Kidney (tissue), 14 donors: ENCODE results near the gene TOP3A. TPM values are rescaled to one million over a fixed set of nuclear protein-coding genes. Genes with fewer than 3 reads are reported as not detected.

Experiments
- DNase-seq, 5 donors: peaks; one replicate each; pipeline ENCODE4 v3.0.0-alpha.2; 2013 to 2020
- FAIRE-seq: peaks from 2 replicates; lab custom pipeline; 2012; peaks lifted over from hg19 to GRCh38; lab: Jason Lieb, UNC
- H3K27ac ChIP-seq, 2 donors: one replicate each; pipeline ENCODE4 v1.7.0; 2013; ENCODE audit warnings: low read depth in 2 of 2, low read length in 2 of 2, inconsistent platforms in 1 of 2
- H3K27me3 ChIP-seq: one replicate; pipeline ENCODE4 v1.7.1; 2013; ENCODE audit warnings: low read length, inconsistent platforms; ENCODE audit not compliant: control insufficient read depth, insufficient read depth
- H3K36me3 ChIP-seq, 3 donors: one replicate each; pipeline versions ENCODE4 v1.7.0 to v1.7.1; 2013; ENCODE audit warnings: low read length in 3 of 3, control low read depth in 1 of 3, inconsistent platforms in 1 of 3; ENCODE audit not compliant: insufficient read depth in 3 of 3, control insufficient read depth in 2 of 3
- H3K4me1 ChIP-seq, 3 donors: one replicate each; pipeline versions ENCODE4 v1.7.0 to v1.7.1; 2013; ENCODE audit warnings: low read length in 3 of 3, inconsistent platforms in 1 of 3, low read depth in 1 of 3; ENCODE audit not compliant: control insufficient read depth in 2 of 3, insufficient read depth in 2 of 3
- H3K4me3 ChIP-seq, 3 donors: one replicate each; pipeline versions ENCODE4 v1.7.0 to v1.8.1; 2013; ENCODE audit warnings: low read length in 3 of 3, control low read depth in 1 of 3, inconsistent platforms in 1 of 3
- H3K9ac ChIP-seq, 3 donors: one replicate each; pipeline versions ENCODE4 v1.7.0 to v1.7.1; 2013; ENCODE audit warnings: low read length in 3 of 3, control low read depth in 1 of 3, inconsistent platforms in 1 of 3
- H3K9me3 ChIP-seq, 3 donors: one replicate each; pipeline versions ENCODE4 v1.7.0 to v1.7.1; 2013; ENCODE audit warnings: low read length in 3 of 3, control low read depth in 1 of 3, inconsistent platforms in 1 of 3; ENCODE audit not compliant: control insufficient read depth in 2 of 3, insufficient read depth in 1 of 3
- intact Hi-C: fragments of 100-400 bp; cut with DNase I; formaldehyde crosslinking; loops from one replicate; pipeline ENCODE4 v1.11.1; 2022
- polyA plus RNA-seq: library from polyadenylated mRNA; stranded (reverse); fragments of 350-450 nt; fragmentation: Illumina TruSeq; extraction: RNeasy Lipid Tissue Mini Kit (QIAGEN cat#74804); gene quantifications from one replicate; pipeline ENCODE4 v1.2.3, GENCODE V29; 2014; ENCODE audit warnings: low read depth, low replicate concordance; ENCODE audit not compliant: insufficient read depth
- total RNA-seq: library from RNA; stranded (reverse); fragmentation: NEBNext Ultra II Directional; extraction: Animal tissue kit (Norgen Biotek cat#: 25700); gene quantifications from one replicate; pipeline ENCODE4 v1.2.1, GENCODE V29; 2021
- TF ChIP-seq, protein P1 (sequence below): IDR thresholded peaks from 3 replicates; pipeline ENCODE4 v1.5.1; 2012; ENCODE audit warnings: mild to moderate bottlenecking, moderate library complexity, borderline replicate concordance; ENCODE audit not compliant: insufficient read depth; ENCODE audit errors: extremely low read depth
- donor health status: control.
- donor health status: control.
- donor health status: control.
- donor health status: control.
- donor health status: control.
- donor health status: DM: yes; HTN: yes; CAD: no.
- donor health status: Normal renal cell carcinoma (clear cell type).

The TOP3A gene
- total and polyA plus RNA-seq, 2 donors from 2014 or later, result 7.9 to 30.3 TPM

DNA sequence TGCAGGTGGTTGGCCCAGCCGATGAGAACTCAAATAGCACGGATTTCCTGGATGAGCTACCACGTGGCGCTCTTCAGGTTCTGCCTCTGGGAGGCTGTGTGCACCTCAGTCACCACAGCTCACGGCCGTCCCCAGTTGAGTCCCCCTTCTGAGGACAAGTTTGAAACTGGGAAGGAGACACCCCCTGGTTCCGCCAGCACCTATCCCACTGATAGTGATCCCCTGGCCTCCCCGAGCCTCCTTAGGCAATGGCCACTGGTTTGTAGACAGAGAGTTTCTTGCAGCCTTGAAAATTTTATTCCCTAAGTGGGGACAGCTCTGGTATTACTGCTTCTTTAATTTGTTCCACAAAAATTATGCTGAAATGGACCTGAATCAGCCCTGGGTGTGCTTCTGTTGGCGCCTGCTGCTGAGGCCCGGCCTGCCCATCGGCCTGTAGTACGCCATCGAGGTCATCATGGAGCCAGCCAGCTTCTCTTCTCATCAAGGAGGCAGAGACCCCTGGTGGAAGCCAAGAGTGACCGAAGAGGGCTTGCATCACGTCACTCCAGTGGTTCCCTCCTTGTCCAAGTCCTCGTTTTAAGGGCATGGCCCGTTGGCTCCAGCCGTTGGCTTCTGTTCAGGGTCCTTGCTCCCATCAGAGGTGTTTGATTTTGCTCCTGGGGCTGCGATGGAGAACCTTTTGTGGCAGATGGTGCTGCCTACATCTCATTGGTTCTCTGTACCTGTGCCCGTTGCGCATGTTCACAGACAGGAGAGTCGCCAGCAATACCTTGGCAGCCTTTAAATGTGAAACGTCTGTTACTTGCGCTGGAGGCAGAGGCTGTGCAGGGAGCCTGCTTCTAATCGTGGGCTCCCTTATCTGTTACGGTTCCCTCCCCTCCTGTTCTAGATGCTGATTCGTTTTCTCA lies 9.6 kb upstream of the TOP3A start:
- DNase-seq, result peak in 1 of 5 donors; percentile 24
- intact Hi-C loops, result no loop called here

DNA sequence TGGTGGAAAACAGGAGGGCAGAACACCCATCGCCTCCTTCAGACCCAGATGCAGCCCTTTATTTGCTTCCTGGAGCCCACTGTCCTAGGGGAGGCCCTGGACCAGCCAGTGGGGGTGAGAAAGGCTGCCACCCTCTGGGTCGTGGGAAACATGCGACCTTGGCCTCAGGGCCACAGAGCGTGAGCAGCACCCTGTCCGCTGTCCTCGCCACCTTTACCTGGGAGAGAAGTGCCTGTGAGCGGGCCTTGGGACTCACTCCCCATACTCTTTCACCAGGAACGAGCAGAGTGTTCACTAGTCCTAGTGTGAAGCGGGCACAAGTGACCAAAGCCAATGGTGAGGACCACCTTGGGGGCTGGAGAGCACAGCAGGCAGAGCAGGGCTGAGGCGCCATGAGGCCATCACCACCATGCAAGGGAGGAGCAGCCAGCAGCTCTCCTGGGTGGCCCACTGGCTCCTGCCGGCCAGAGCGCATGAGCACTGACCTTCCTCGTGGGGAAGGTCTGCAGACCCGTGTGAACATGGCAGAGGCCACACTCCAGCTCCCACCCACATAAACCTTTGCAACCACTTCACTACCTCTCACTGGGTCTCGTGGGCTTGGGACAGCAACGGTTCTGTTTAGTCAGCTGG lies 8.8 kb upstream of the TOP3A start:
- Histone ChIP-seq H3K9ac (no peak overlapping the region), H3K9me3 (no peaks in the 10 kb centered on the region), H3K36me3 (peaks cover 2 to 41% (median 16%) of the 10 kb centered on the region in 3 donors), H3K4me1 (peaks cover 0 to 11% (median 11%) of the 10 kb centered on the region in 3 donors), H3K27ac (no peak overlapping the region), H3K27me3 (no peaks in the 10 kb centered on the region), H3K4me3 (no peak overlapping the region)
- peak in 1 of 5 donors; percentile 65 for DNase-seq
- intact Hi-C loops, result no loop called here
- TF ChIP-seq, protein P1, sequence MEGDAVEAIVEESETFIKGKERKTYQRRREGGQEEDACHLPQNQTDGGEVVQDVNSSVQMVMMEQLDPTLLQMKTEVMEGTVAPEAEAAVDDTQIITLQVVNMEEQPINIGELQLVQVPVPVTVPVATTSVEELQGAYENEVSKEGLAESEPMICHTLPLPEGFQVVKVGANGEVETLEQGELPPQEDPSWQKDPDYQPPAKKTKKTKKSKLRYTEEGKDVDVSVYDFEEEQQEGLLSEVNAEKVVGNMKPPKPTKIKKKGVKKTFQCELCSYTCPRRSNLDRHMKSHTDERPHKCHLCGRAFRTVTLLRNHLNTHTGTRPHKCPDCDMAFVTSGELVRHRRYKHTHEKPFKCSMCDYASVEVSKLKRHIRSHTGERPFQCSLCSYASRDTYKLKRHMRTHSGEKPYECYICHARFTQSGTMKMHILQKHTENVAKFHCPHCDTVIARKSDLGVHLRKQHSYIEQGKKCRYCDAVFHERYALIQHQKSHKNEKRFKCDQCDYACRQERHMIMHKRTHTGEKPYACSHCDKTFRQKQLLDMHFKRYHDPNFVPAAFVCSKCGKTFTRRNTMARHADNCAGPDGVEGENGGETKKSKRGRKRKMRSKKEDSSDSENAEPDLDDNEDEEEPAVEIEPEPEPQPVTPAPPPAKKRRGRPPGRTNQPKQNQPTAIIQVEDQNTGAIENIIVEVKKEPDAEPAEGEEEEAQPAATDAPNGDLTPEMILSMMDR, result no peak
- no peak for FAIRE-seq

More for the DNA sequence above, 9.6 kb upstream of the TOP3A start:
- TF ChIP-seq, protein P1, result no peak
- Histone ChIP-seq H3K27ac (no peak overlapping the region), H3K4me3 (no peak overlapping the region), H3K9me3 (no peaks in the 10 kb centered on the region), H3K9ac (no peak overlapping the region), H3K36me3 (peaks cover 2 to 49% (median 19%) of the 10 kb centered on the region in 3 donors), H3K4me1 (peaks cover 0 to 7% (median 3%) of the 10 kb centered on the region in 3 donors), H3K27me3 (no peaks in the 10 kb centered on the region)
- no peak for FAIRE-seq

DNA sequence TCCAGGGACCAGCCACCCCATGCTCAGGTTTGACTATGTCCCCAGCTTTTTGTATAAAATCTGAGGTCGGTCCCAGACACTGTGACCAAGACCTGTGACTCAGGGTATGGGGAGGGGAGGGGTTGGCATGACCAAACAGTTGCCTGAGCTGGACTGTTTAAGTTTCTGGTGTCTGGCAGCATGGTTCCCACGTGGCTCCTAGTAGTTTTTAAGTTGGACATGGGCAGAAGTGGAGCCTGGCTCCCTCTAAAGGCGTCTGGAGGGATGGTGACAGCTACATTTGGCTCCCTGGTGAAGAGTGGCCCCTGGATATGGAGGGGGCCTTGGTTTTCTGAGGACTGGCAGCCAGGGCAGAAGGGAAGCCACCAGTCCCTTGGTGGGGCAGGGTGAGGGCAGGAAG lies 8.2 kb upstream of the TOP3A start:
- H3K9ac ChIP-seq, result no peak overlapping the region

More for the DNA sequence above, 8.2 kb upstream of the TOP3A start:
- TF ChIP-seq, protein P1, result no peak
- Histone ChIP-seq H3K27me3 (no peaks in the 10 kb centered on the region), H3K9me3 (no peaks in the 10 kb centered on the region), H3K4me3 (no peak overlapping the region), H3K27ac (no peak overlapping the region), H3K36me3 (peaks cover 2 to 37% (median 16%) of the 10 kb centered on the region in 3 donors), H3K4me1 (peaks cover 0 to 14% (median 14%) of the 10 kb centered on the region in 3 donors)
- no peak for FAIRE-seq
- intact Hi-C loops, result no loop called here
- peak in 1 of 5 donors; percentile 37 for DNase-seq
